AG09319 (cell line): Measurements from ENCODE around the gene HILPDA.
A peak's percentile ranks its signal among the peaks of the same experiment; 100 is the strongest.
"Not testable (repeated sequence)": the region's sequence is repeated elsewhere in the genome, so short reads cannot be mapped to it uniquely, and the experiment has no call there.

Source experiments
- DNase-seq: peaks from one replicate; pipeline ENCODE4 v3.0.0-alpha.2; 2010; ENCODE audit warnings: low read depth; ENCODE audit errors: extremely low read depth
- CTCF ChIP-seq: IDR thresholded peaks from 2 replicates; pipeline ENCODE4 v1.5.1; 2011; ENCODE audit warnings: low read depth, mild to moderate bottlenecking, inconsistent platforms, low read length, moderate library complexity

Gene HILPDA

GRCh38 chr7:128476402-128477335, 21.0 kb downstream of the HILPDA start, which contains the start of gene METTL2B:
Gene METTL2B (plus strand): TSS chr7:128476748. CDS start chr7:128476766, 18 bp downstream.
- peak; percentile 30 for TF ChIP-seq CTCF

GRCh38 chr7:128477336-128477690, 21.6 kb downstream of the HILPDA start:
- not testable (repeated sequence) for DNase-seq

More at GRCh38 chr7:128476402-128477335, 21.0 kb downstream of the HILPDA start, which contains the start of gene METTL2B:
- peak; percentile 56 for DNase-seq

- DNase-seq, result not testable (repeated sequence)
Measured at GRCh38 chr7:128479082-128479481, 23.4 kb downstream of the HILPDA start.

- DNase-seq, result not testable (repeated sequence)
Measured at GRCh38 chr7:128488134-128488533, 32.5 kb downstream of the HILPDA start.

- no peak for DNase-seq
- TF ChIP-seq CTCF, result no peak
Measured at GRCh38 chr7:128497405-128497804, 41.7 kb downstream of the HILPDA start.

GRCh38 chr7:128505416-128505815, 49.7 kb downstream of the HILPDA start:
- DNase-seq, result not testable (repeated sequence)

- DNase-seq, result not testable (repeated sequence)
Measured at GRCh38 chr7:128506819-128507218, 51.1 kb downstream of the HILPDA start.

GRCh38 chr7:128507321-128507993, 51.8 kb downstream of the HILPDA start:
- not testable (repeated sequence) for DNase-seq
